GM12891 (cell line): ENCODE measurements around the gene GATD1.
A peak's percentile ranks its signal among the peaks of the same experiment; 100 is the strongest.

Experiments used
- DNase-seq: peaks from one replicate; pipeline ENCODE4 v3.0.0; 2011; ENCODE audit warnings: low spot score; ENCODE audit not compliant: insufficient read length
- FAIRE-seq: peaks from 2 replicates; lab custom pipeline; 2011; peaks lifted over from hg19 to GRCh38; lab: Jason Lieb, UNC
- PAX5 ChIP-seq: IDR thresholded peaks from 2 replicates; pipeline ENCODE4 v1.6.1; 2011; ENCODE audit warnings: low read length, moderate library complexity, mild to moderate bottlenecking; ENCODE audit not compliant: insufficient read depth, severe bottlenecking
- POLR2A ChIP-seq: IDR thresholded peaks from 2 replicates; pipeline ENCODE4 v1.6.1; 2011; ENCODE audit warnings: low read depth, low read length, control low read depth
- POLR2AphosphoS5 ChIP-seq: IDR thresholded peaks from 2 replicates; pipeline ENCODE4 v1.6.1; 2011; ENCODE audit warnings: low read depth, low read length, control low read depth
- POU2F2 ChIP-seq: IDR thresholded peaks from 2 replicates; pipeline ENCODE4 v1.6.1; 2011; ENCODE audit warnings: low read depth, mild to moderate bottlenecking, control low read depth, low read length, moderate library complexity
- SPI1 ChIP-seq: IDR thresholded peaks from 2 replicates; pipeline ENCODE4 v1.6.1; 2011; ENCODE audit warnings: low read depth, low read length, control low read depth
- TAF1 ChIP-seq: IDR thresholded peaks from 2 replicates; pipeline ENCODE4 v1.6.1; 2011; ENCODE audit warnings: low read depth, low read length, control low read depth

The GATD1 gene

DNA sequence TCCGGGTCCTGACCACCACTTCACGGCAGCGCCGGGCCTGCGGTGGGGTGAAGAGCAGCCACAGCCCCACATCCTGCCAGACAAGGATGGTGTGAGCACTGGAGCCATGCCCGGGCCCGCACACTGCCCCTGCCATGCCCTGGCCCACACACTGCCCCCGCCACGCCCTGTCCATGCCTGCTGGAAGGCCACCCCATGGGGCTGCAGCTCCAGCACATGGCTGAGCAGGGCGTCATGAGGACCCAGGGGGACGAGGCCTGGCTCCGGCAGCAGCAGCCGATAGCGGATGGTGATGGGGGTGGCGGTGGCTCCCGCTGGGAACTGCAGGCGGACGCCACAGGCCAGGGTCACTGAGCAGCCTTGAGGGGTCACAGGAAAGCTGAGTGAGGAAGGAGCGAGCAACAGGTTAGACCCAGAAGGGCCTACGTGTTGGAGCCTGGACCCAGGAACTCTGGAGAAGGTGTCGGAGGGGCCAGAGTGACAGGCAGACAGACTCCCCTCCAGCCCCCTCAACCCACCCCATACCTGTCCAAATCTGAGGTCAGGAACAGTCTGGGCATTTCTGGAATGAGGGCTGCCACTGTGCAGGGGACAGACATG, 24.8 kb upstream of the GATD1 start:
- TF ChIP-seq SPI1: no peak
- TF ChIP-seq POU2F2: no peak
- TF ChIP-seq TAF1: no peak
- no peak for TF ChIP-seq PAX5
- TF ChIP-seq POLR2A: no peak
- TF ChIP-seq POLR2AphosphoS5: no peak
- no peak for DNase-seq
- no peak for FAIRE-seq

DNA sequence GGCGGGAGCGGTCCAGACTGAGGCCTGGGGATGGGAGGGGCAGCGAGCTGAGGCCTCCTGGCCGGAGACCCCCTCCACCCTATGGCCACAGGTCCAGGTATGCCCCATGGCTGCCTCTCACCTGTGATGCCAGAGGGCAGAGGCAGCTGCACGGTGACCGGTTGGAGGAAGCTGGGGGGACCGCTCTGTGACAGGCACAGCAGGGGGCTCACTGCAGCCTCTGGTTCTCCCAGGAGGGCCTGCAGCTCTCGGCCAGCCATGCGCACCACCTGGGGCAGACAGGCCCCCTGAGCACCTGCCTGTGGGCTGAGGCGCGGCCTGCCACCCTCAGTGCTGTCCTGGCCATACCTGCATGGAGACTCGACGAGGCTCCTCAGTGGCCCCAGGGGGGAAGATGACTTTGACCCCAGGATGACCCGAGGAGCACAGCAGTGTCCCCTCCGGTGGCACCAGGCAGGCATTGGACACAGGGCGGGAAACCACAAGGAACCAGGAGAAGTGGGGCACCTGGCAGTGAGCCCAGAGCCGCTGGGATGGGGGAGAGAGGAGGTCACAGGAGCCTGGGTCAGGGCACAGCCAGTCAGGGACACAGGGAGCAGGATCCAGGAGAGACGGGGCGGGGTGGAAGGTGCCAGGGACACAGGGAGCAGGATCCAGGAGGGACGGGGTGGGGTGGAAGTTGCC, 24.0 kb upstream of the GATD1 start:
- FAIRE-seq (no peak), DNase-seq (no peak)
- TF ChIP-seq SPI1 (no peak), POLR2A (no peak), PAX5 (no peak), POU2F2 (no peak), TAF1 (no peak), POLR2AphosphoS5 (no peak)

DNA sequence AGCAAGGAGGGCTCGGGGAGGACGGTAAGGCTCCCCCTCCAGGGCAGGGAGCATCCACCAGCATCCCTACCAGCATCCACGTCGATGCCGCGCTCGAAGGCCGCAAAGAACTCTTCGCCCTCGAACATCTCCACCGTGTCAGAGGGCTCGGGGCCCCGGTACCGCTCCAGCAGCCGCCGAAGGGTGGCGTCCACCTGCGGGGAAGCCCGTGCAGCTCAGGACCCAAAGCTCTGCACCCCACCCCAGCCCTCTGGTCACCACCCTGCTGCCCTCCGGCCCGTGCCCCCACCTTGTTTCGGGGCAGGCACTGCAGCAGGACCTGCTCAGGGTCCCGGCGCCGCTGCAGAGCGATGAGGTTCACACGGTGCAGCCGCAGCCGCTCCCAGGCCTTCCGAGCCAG, 23.2 kb upstream of the GATD1 start:
- TF ChIP-seq TAF1: no peak
- TF ChIP-seq POLR2A: no peak
- TF ChIP-seq POLR2AphosphoS5: no peak
- no peak for TF ChIP-seq PAX5
- TF ChIP-seq SPI1: no peak
- no peak for TF ChIP-seq POU2F2
- FAIRE-seq (no peak), DNase-seq (no peak)

DNA sequence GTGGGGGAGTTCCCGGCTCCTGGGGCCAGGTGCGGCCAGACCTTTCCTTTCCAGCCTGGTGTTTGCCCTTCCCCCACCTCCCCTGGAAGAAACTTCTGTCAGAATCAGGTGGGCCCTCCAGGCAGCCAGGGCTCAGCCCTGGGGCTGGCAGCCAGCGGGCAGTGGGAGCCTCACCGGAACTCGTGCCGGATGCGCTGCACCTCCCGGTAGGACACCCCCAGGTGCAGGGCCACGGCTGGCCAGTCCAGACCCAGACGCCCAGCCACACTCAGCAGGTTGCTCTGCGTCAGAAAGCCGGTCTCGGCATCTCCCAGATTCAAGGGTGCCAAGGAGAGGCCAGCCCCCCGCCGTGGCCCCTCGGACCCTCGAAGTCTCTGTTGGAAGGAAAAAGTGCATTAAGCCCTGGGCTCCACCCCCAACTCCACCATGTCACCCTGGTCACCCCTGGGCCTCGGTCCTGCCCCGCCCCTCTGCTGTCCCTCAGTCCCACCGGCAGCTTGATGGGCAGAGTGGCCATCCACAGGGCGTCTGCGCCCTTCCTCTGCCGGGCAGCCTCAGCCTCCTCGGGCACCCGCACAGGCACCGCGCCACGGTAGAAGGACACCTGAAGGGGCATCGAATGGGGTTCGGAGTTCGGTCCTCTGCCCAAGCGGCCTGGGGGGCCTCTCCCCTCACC, 22.5 kb upstream of the GATD1 start:
- FAIRE-seq (no peak), DNase-seq (no peak)
- no peak for TF ChIP-seq POLR2A
- TF ChIP-seq TAF1: no peak
- TF ChIP-seq SPI1: no peak
- TF ChIP-seq POU2F2: no peak
- no peak for TF ChIP-seq POLR2AphosphoS5
- TF ChIP-seq PAX5: no peak

DNA sequence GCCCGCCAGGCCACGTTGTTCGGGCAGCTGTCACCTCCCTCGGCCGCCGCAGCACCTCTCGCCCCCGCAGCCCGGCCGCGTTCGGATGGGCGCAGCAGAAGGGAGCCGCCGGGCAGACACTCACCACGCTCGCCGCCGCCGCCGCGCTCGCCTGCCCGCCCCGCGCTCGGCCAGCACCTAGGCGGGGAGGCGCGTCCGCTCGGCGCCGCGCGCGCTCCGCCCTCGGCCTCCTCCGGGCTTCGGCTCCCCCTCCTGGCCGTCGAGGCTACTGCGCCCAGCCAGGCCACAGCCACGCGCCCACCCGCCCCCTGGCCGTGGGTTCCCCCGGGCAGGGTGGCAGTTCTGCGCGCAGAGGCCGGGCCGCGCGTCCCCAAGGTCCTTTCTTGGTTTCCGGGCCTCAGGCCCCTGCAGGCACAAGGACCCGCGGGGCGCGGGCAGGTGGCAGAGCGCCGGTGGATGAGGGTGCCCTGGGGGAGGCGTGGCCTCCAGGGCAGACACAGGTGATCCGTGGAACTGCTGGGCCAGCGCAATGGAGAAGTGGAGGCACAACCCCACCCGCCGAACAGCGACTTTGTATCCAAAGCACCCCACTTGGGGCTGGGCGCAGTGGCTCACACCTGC, 20.9 kb upstream of the GATD1 start, which contains the start of gene SLC25A22:
TSS of gene SLC25A22 (minus strand) at position 189 of the 621 bp plus-strand sequence. CDS start 3,275 bp downstream, outside the sequence.
- TF ChIP-seq TAF1 (no peak), POLR2A (no peak; the same call in 1 of the 2 replicates), PAX5 (no peak), POU2F2 (no peak), SPI1 (no peak), POLR2AphosphoS5 (no peak)
- DNase-seq (peak; percentile 99), FAIRE-seq (peak; percentile 99)

GRCh38 chr11:797296-798092, 20.2 kb upstream of the GATD1 start:
- TF ChIP-seq POLR2AphosphoS5 (no peak; the same call in none of the 2 replicates), TAF1 (0 out of 2 replicates have a peak, but pooled peaks have one; percentile 3), PAX5 (no peak), POLR2A (no peak; the same call in 1 of the 2 replicates), SPI1 (peak; percentile 31; the same call in 1 of the 2 replicates)
- peak; percentile 91 for FAIRE-seq
- peak; percentile 87 for DNase-seq

DNA sequence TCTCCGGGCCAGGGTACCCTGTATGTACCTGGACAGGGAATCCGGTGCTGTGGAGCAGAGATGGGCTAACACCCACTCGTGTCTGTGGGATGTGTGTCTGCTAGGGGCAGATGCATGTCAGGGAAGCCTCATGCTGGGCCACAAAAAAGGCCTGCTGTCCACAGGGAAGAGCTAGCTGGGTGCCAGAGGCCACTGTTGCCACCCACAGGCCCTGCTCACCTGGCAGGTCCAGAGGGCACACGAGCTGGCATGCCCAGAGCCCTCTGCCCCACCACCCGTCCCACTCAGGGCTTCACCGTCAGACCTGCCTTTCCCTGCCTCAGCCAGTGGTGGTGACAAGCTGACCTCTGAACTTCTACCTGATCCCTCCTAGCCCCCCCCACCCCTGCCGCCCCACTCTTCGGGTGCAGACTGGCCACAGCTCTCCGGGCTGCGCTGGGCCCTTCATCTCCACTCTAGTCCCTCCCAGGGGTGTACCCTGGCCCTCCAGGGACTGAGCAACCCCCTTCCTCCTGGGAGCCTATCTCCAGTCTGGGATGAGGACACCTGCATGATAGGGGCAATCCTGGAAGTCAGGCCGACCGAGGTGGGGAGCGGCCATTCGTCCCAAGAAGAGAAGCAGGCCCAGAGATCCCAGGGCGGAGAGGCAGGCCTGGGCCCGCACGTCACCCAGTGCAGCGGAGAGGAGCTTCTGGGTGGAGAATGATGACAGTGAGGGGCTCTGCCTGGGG, 19.4 kb upstream of the GATD1 start:
- DNase-seq (no peak), FAIRE-seq (no peak)
- TF ChIP-seq POU2F2 (no peak), SPI1 (no peak), TAF1 (no peak), POLR2AphosphoS5 (no peak), PAX5 (no peak), POLR2A (no peak; the same call in 1 of the 2 replicates)

GRCh38 chr11:795634-796564, 18.6 kb upstream of the GATD1 start:
- TF ChIP-seq POLR2AphosphoS5 (peak; percentile 63), POU2F2 (no peak), SPI1 (no peak), TAF1 (no peak), PAX5 (no peak), POLR2A (peak; percentile 61)
- FAIRE-seq: peak; percentile 90
- DNase-seq: peak; percentile 99
